HG02852 (cell line): ENCODE measurements around the gene STK32A.
"Not testable (repeated sequence)": the region's sequence is repeated elsewhere in the genome, so short reads cannot be mapped to it uniquely, and the experiment has no call there.

Experiments used
- ATAC-seq: cut with Tn5 transposase; IDR thresholded peaks from one replicate; pipeline ENCODE4 v1.9.1; 2021; ENCODE audit warnings: mild to moderate bottlenecking, moderate library complexity; ENCODE audit not compliant: unreplicated experiment

Gene STK32A

GRCh38 chr5:147234825-147235635 is at the start of gene STK32A:
Gene STK32A, plus strand, starts transcription at chr5:147235026. Its CDS starts 4,609 bp downstream, at chr5:147239635.
- no peak for ATAC-seq

- ATAC-seq, result no peak
Observed at GRCh38 chr5:147187099-147187540, 47.7 kb upstream of the STK32A start.

GRCh38 chr5:147188200-147189108 is 46.4 kb upstream of the STK32A start:
- peak; percentile 88 for ATAC-seq

GRCh38 chr5:147189109-147189424 is 45.8 kb upstream of the STK32A start:
- ATAC-seq, result peak; percentile 13

- no peak for ATAC-seq
Observed at GRCh38 chr5:147190331-147190730, 44.5 kb upstream of the STK32A start.

GRCh38 chr5:147193123-147193522 is 41.7 kb upstream of the STK32A start:
- ATAC-seq, result no peak

- no peak for ATAC-seq
Observed at GRCh38 chr5:147200004-147200403, 34.8 kb upstream of the STK32A start.

- ATAC-seq, result no peak
Observed at GRCh38 chr5:147203213-147203612, 31.6 kb upstream of the STK32A start.

- no peak for ATAC-seq
Observed at GRCh38 chr5:147204576-147204975, 30.2 kb upstream of the STK32A start.

- ATAC-seq, result no peak
Observed at GRCh38 chr5:147208134-147208533, 26.7 kb upstream of the STK32A start.

GRCh38 chr5:147216552-147217154 is 18.2 kb upstream of the STK32A start:
- ATAC-seq, result no peak

GRCh38 chr5:147223343-147223742 is 11.5 kb upstream of the STK32A start:
- no peak for ATAC-seq

- no peak for ATAC-seq
Observed at GRCh38 chr5:147223948-147224791, 10.7 kb upstream of the STK32A start.

GRCh38 chr5:147225938-147226337 is 8.9 kb upstream of the STK32A start:
- no peak for ATAC-seq

- ATAC-seq, result no peak
Observed at GRCh38 chr5:147226512-147226911, 8.3 kb upstream of the STK32A start.

GRCh38 chr5:147234239-147234824 is 494 bp upstream of the STK32A start:
- no peak for ATAC-seq

- ATAC-seq, result no peak
Observed at GRCh38 chr5:147240266-147240985, 5.6 kb downstream of the STK32A start.

GRCh38 chr5:147243238-147243637 is 8.4 kb downstream of the STK32A start:
- ATAC-seq, result not testable (repeated sequence)

GRCh38 chr5:147245381-147246165 is 10.7 kb downstream of the STK32A start:
- ATAC-seq, result no peak
